Esophagus squamous epithelium (tissue), 4 donors: ENCODE measurements around the gene SMPD3.

ENCODE experiments used
- CTCF ChIP-seq, 6 experiments: fragments of 450-650 bp in 4 of 6; fragments of 200-600 bp in 2 of 6; sonication (generic) in 2 of 6; IDR thresholded peaks; one replicate each; pipeline ENCODE4 v1.5.1; 2016 to 2019; ENCODE audit warnings: antibody characterized with exemption in 6 of 6, mild to moderate bottlenecking in 4 of 6, moderate library complexity in 4 of 6
- POLR2A ChIP-seq, 4 donors: fragments of 450-650 bp; IDR thresholded peaks; one replicate each; pipeline ENCODE4 v1.6.1; 2017; ENCODE audit warnings: antibody characterized with exemption in 4 of 4, mild to moderate bottlenecking in 4 of 4, moderate library complexity in 3 of 4

DNA sequence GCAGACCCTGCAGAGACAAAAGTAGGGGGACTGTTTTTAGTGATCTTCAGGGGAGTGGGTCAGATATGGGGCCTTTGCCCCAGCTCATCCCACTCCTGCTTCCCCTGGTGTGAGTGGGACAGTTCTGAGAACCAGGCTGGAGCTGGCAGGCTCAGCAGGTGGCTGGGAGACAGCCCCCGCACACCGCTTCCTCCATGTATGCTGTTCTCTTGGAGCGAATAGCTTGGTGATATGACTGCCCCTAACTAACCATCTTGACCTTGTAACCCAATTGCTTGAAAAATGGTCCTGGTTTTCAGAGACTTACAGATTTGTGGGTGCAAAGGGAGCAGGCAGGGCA is 76.0 kb downstream of the SMPD3 start:
- TF ChIP-seq CTCF (IDR thresholded peaks at IDR 0.05) (no peak), POLR2A (IDR thresholded peaks at IDR 0.05) (no peak)
